HAP-1 (cell line): ENCODE results near the gene TMEM125.
A peak's percentile ranks its signal among the peaks of the same experiment; 100 is the strongest.

ENCODE experiments used
- DNase-seq, 2 experiments: peaks; one replicate each; pipeline ENCODE4 v3.0.0-alpha.2; 2016 to 2020; ENCODE audit warnings: low spot score in 2 of 2
- H3K27me3 ChIP-seq: fragments of 250-450 bp; sonication (Bioruptor Pico); 2 replicates; pipeline ENCODE4 v1.5.1; 2020; ENCODE audit warnings: low read depth, mild to moderate bottlenecking, moderate library complexity
- H3K36me3 ChIP-seq: fragments of 250-450 bp; sonication (Bioruptor Pico); replicated peaks from 2 replicates; pipeline ENCODE4 v1.5.1; 2020; ENCODE audit warnings: mild to moderate bottlenecking
- H3K4me1 ChIP-seq: fragments of 250-450 bp; sonication (Bioruptor Pico); 2 replicates; pipeline ENCODE4 v1.5.1; 2020; ENCODE audit warnings: mild to moderate bottlenecking
- H3K4me3 ChIP-seq: fragments of 250-450 bp; sonication (Bioruptor Pico); 2 replicates; pipeline ENCODE4 v1.5.1; 2020; ENCODE audit warnings: mild to moderate bottlenecking, moderate library complexity
- H3K9me3 ChIP-seq: fragments of 250-450 bp; sonication (Bioruptor Pico); 2 replicates; pipeline ENCODE4 v1.5.1; 2020; ENCODE audit warnings: mild to moderate bottlenecking, moderate library complexity
- in situ Hi-C: fragments of 300-500 bp; cut with MboI; formaldehyde crosslinking; loops from 3 replicates; pipeline ENCODE4 v1.14.3; 2020; ENCODE audit warnings: low sequenced_read_pairs, inconsistent platforms, mixed read lengths

Gene TMEM125

DNA sequence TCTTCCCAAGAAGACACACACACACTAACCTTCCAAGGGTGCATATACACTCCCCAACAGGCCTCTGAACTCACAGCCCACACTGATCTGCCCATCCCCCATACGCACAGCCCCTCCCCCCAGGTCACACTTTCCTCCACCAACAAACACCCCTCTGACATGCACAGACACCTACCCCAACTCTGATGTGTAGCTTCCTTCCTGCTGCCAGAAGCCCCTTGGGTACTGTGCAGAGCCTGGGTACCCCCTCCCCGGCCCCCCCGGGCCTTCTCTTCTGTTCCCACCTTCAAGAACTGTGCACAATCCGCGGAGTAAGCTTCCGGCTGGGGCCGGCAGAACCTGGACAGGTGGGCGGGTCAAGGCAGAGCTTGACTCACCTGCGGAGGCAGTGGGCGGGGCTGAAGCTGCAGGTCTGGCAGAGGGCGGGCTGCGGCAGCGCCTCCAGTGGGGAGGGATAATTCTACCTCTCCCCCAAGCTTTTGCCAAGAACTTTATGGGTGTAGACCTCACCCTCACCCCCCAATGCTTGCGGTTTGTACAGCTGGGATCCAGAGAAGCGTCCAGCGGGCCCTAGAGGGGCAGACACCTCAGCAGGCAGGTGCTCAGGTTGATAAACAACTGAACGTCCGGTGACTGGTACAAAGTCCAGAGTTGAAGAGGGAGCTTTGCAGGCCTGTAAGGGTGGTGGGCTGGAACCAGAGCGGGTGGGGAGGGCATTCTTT, 15.6 kb downstream of the TMEM125 start, which contains the start of gene C1orf210:
Gene C1orf210 (minus strand): TSS at position 313 of the 722 bp plus-strand sequence. CDS start 2,311 bp downstream, outside the sequence.
- DNase-seq: no peak

DNA sequence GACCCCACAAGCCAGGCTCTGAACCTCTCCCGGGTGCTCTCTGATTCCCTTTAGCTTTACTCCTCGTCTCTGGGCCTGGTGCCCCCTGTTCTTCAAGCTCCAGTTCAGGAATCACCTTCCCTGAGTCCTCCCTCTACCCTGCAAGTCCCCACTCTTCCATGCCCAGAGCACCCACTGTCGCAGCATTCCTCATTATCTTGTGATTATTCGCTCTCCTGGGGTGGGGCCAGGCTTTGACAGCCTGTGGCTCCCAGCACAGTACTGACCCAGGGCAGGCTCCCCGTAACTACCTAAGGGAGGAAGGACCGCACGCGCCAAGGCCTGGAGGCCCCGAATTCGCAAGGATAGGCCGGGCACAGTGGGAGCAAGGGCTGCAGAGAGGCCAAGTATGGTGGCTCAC, 16.3 kb downstream of the TMEM125 start:
- H3K4me3 ChIP-seq: no peak overlapping the region
- no peak for DNase-seq
- in situ Hi-C loops: no loop called here
- H3K9me3 ChIP-seq: no peaks in the 10 kb centered on the region
- peaks cover 16% of the 10 kb centered on the region for H3K27me3 ChIP-seq
- H3K4me1 ChIP-seq: no peaks in the 10 kb centered on the region
- no peaks in the 10 kb centered on the region for H3K36me3 ChIP-seq

More for the DNA sequence above, 15.6 kb downstream of the TMEM125 start, which contains the start of gene C1orf210:
- in situ Hi-C loops: no loop called here
- Histone ChIP-seq H3K27me3 (peaks cover 16% of the 10 kb centered on the region), H3K4me1 (no peaks in the 10 kb centered on the region), H3K9me3 (no peaks in the 10 kb centered on the region), H3K36me3 (no peaks in the 10 kb centered on the region), H3K4me3 (no peak within 1 kb of the TSS)

DNA sequence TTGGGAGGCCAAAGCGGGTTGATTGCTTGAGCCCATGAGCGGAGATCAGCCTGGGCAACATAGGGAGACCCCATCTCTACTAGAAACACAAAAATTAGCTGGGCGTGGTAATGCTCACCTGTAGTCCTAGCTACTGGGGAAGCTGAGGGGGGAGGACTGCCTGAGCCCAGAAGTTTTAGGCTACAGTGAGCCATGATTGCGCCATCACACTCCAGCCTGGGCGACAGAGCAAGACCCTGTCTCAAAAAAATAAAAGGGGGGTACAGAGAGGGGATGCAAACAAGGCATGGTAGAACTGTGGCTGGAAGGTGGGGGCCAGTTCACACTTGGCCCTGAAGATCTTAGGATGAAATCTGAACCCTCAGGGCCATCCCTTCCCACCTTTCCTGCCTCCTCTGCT, 16.8 kb downstream of the TMEM125 start:
- Histone ChIP-seq H3K9me3 (no peaks in the 10 kb centered on the region), H3K27me3 (peaks cover 16% of the 10 kb centered on the region), H3K4me3 (no peak overlapping the region), H3K36me3 (no peaks in the 10 kb centered on the region), H3K4me1 (no peaks in the 10 kb centered on the region)
- in situ Hi-C loops: no loop called here
- no peak for DNase-seq

DNA sequence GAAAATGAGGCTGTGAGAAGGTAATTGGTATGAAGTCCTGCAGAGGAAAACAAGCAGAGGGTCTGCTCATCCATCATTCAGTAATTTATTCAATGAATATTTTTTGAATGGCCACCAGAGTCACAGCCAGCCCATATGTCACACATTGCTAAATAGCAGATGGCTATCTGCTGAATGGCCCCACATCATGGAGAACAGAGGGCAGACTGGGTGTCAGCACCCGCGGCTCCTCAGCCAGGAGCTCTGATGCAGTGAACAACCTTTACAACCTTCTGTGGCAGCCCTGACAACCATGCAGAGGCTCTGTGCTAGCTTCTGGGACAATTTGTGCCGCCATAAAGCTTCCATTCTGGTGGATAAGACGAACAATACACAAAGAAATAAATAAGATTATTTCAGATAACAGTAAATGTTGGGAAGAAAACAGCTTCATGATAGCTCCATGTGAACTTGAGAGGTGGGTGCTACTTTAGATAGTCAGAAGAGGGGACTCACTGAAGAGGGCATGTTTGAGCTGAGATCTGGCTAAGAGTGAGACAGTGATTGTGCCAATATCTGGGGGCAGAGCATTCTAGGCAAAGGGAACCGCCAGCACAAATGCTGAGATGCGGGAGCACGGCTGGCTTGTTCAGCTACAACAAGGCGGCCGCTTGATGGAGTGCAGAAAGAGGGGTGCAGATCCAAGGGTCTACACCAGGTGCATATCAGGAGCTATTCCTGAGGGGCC, 18.4 kb downstream of the TMEM125 start:
- in situ Hi-C loops: no loop called here
- Histone ChIP-seq H3K4me3 (no peak overlapping the region), H3K4me1 (no peaks in the 10 kb centered on the region), H3K9me3 (no peaks in the 10 kb centered on the region), H3K27me3 (peaks cover 16% of the 10 kb centered on the region), H3K36me3 (no peaks in the 10 kb centered on the region)
- DNase-seq: no peak

DNA sequence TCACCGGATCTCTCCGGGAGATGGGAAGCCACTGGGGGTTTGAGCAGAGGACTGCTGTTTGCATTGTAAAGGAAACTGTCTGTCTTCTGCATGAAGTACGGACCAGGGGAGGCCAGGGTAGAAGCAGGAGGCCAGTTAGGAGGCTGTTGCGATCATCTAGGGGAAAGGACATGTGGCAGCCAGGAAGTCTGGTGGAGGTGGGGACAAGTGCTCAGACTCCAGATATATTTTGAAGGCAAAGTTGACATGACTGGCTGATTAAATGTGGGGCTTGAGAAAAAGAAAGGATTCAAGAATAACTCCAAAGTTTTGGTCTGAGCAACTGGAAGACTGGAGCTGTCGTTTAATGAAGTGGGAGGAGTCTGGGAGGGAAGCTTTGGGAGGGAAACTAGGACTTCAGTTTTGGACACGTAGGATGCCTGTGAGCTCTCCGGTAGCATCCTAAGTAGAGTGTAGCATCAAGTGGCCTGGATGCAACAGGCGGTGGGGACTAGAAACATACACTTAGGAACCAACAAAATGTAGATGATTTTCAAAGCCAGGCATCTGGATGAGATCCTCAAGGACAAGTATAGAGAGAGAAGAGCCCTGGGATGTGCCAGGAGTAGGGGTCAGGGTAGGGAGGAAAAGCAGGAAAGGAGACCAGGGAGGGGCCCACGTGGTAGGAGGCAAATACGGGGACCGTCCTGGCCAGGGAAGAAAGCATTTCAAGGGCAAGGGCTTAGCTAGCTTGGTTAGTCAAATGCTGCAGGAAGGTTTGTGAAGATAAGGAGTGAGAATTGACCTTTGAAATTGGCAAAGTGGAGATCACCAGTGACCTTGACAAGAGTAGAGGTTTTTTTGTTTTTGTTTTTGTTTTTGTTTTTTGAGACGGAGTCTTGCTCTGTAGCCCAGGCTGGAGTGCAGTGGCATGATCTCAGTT, 19.3 kb downstream of the TMEM125 start:
- H3K27me3 ChIP-seq: peaks cover 16% of the 10 kb centered on the region
- in situ Hi-C loops: no loop called here
- H3K4me1 ChIP-seq: peaks cover under 1% of the 10 kb centered on the region
- no peak for DNase-seq
- H3K4me3 ChIP-seq: no peak overlapping the region
- H3K36me3 ChIP-seq: no peaks in the 10 kb centered on the region
- no peaks in the 10 kb centered on the region for H3K9me3 ChIP-seq

DNA sequence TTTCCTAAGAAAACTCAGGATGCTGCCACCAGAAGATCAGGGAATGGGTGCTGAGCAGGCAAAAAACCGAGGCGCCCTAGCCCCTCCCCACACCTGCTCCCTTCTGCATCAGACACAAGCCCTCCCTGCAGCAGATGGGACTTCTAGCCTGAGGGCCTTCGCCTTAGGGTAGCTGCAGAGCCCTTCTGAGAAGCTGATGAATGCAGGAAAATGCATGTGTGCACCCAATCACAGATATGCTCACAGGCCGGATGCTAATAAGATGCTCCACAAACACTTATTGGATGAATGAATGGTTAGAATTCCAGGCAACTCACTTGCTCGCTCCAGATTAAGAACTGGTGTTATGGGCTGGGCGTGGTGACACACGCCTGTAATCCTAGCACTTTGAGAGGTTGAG, 22.4 kb downstream of the TMEM125 start:
- no peaks in the 10 kb centered on the region for H3K9me3 ChIP-seq
- H3K4me1 ChIP-seq: peaks cover 30% of the 10 kb centered on the region
- no peak overlapping the region for H3K4me3 ChIP-seq
- H3K36me3 ChIP-seq: no peaks in the 10 kb centered on the region
- in situ Hi-C loops: no loop called here
- peaks cover 14% of the 10 kb centered on the region for H3K27me3 ChIP-seq
- no peak for DNase-seq

DNA sequence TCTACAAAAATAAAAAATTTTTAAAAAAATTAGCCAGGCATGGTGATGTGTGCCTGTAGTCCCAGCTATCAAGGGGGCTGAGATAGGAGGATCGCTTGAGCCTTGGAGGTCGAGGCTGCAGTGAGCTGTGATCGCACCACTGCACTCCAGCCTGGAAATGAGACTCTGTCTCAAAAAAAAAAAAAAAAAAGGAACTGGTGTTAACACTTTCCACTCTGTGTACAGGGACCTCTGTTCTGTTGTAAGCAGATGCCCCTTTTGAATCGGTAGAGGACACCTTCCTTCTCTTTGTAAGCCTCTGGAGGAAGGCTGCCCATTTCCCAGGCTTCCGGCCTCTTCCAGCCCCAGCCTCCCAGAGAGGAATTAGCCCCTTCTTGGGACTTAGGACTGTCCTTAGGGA, 22.9 kb downstream of the TMEM125 start:
- no peak for DNase-seq
- Histone ChIP-seq H3K9me3 (no peaks in the 10 kb centered on the region), H3K4me3 (no peak overlapping the region), H3K27me3 (peaks cover 10% of the 10 kb centered on the region), H3K36me3 (no peaks in the 10 kb centered on the region), H3K4me1 (peaks cover 31% of the 10 kb centered on the region)
- in situ Hi-C loops: no loop called here

DNA sequence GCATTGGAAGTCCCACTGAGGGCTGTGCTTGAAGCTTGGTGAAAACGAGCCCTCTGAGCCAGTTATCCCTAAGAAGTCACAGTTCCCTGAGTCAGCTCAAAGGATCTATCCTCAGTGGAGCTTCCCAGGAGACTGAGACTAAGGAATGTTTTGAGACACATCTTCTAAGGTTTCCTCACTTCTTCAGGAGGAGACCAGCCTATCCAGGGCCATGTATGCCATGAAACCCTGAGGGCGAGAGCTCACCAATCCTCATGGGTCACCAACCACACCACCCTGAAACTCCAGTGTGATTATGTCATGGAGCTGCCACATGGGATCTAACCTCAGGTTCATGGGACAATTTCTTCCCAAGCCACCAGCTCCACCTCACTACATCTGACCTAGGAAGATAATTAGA, 23.4 kb downstream of the TMEM125 start:
- H3K4me3 ChIP-seq: no peak overlapping the region
- no peaks in the 10 kb centered on the region for H3K9me3 ChIP-seq
- H3K36me3 ChIP-seq: no peaks in the 10 kb centered on the region
- in situ Hi-C loops: no loop called here
- peaks cover 31% of the 10 kb centered on the region for H3K4me1 ChIP-seq
- H3K27me3 ChIP-seq: peaks cover 5% of the 10 kb centered on the region
- DNase-seq: no peak

DNA sequence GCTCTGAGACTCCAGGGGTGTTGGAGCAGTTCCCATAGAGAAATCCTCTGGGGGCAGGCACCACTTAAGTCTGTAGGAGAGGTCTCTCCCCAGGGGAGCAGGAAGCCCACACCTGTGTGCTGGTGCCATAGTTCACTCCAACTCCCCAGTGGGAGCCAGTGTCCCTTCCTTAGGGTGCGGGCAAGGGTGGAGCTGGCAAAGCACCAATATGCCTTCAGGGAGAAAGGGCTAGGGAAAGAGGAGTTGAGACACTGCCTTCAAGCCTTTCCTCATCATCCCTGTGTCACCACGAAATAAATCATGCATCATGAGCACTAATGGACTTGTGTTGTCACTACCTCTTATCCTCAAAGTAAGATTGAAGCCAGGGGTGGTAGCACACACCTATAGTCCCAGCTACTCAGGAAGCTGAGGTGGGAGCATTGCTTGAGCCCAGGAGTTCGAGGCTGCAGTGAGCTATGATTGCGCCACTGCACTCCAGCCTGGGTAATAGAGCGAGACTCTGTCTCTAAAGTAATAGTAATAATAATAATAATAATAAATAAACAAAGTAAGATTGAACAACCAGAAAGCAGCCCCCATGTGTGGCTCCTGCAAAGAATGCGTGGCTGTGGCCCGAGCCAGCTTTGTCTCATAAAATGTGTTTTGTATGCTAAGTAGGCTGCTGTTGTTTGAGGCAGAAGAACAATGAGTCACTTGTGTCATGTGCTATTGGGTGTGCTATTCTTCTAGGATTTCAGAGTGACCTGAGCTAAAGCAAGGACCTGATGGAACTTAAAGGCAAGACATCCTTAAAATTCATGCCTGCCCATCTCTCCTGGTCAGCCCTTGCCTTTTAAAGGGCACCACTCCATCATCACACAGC, 24.3 kb downstream of the TMEM125 start:
- Histone ChIP-seq H3K27me3 (no peaks in the 10 kb centered on the region), H3K4me1 (peaks cover 31% of the 10 kb centered on the region), H3K36me3 (no peaks in the 10 kb centered on the region), H3K9me3 (no peaks in the 10 kb centered on the region), H3K4me3 (no peak overlapping the region)
- peak; percentile 5 to 22 for DNase-seq
- in situ Hi-C loops: no loop called here

DNA sequence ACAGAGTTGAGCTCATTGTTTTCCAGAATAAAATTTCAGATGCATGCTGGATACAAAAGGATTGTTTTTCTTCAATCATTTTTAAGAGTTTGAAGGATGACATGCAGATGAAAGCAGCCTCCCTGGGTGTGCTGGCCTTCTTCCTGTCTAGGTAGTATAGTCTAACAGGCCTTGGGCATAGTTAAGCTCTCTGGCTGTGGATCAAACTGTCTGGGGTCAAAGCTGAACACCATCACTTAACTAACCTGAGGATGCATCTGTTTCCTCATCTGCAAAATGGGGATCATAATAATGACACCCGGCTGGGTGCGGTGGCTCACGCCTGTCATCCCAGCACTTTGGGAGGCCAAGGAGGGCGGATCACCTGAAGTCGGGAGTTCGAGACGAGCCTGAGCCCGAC, 25.0 kb downstream of the TMEM125 start:
- Histone ChIP-seq H3K9me3 (no peaks in the 10 kb centered on the region), H3K27me3 (no peaks in the 10 kb centered on the region), H3K4me1 (peaks cover 31% of the 10 kb centered on the region), H3K4me3 (no peak overlapping the region), H3K36me3 (no peaks in the 10 kb centered on the region)
- in situ Hi-C loops: no loop called here
- no peak for DNase-seq

DNA sequence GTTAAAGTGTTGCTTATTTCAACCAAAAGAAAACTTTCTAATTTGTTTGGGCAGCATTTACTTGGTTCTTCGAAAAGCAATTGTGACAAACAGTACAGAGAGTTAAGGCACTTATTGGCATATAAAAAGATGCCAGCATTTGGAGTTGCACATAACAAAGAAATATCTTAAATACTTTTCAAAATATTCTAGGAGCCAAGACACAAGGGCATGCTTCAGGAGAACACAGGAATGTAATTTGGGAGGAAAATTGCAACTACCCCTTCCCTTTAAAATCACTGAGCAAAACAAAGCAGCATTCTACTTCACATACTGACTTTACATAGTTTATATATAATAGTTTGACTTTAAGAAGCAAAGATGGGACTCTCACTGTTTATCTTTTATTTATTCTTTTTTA, 26.4 kb downstream of the TMEM125 start:
- Histone ChIP-seq H3K4me1 (peaks cover 31% of the 10 kb centered on the region), H3K4me3 (no peak overlapping the region), H3K36me3 (no peaks in the 10 kb centered on the region), H3K27me3 (no peaks in the 10 kb centered on the region), H3K9me3 (no peaks in the 10 kb centered on the region)
- in situ Hi-C loops: no loop called here
- peak in 1 of 2 experiments; percentile 23 for DNase-seq

DNA sequence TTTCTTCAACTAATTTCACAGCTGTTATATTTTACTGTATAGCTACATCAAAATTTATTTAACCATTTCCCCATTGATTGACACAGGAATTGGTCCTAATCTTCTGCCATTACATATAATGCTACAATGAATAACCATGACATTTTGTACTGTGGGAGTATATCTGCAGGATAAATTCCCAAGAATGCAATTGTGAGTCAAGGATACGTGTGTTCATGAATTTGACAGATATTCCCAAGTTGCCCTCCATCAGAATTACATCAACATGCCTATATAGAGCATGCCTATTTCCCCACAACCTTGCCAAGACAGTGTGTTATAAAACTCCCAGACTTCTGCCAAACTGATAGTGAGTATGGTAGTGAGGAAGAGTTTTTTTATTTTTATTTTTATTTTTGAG, 28.3 kb downstream of the TMEM125 start:
- H3K36me3 ChIP-seq: no peaks in the 10 kb centered on the region
- H3K4me1 ChIP-seq: peaks cover 31% of the 10 kb centered on the region
- no peaks in the 10 kb centered on the region for H3K9me3 ChIP-seq
- H3K4me3 ChIP-seq: no peak overlapping the region
- in situ Hi-C loops: no loop called here
- H3K27me3 ChIP-seq: no peaks in the 10 kb centered on the region
- no peak for DNase-seq

DNA sequence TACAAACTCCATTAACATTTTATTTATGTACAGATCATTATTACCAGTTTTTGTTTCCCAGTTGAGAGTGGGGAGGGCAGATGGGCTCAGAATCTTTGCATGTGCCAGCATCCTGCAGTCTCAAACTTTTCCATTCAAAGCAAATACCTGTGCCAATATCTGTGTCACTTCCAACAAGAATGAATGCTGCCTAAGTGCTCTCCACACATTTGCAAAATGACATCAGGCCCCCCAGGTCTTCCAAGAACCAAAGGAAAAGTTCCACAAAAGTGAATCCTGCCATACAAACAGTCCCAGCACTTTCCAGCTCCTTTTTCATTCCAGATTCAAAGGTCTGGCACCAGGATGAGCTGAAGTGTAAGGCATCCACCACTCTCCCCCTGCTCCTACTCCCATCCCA, 29.3 kb downstream of the TMEM125 start:
- Histone ChIP-seq H3K36me3 (no peaks in the 10 kb centered on the region), H3K9me3 (no peaks in the 10 kb centered on the region), H3K27me3 (no peaks in the 10 kb centered on the region), H3K4me3 (no peak overlapping the region), H3K4me1 (peaks cover 30% of the 10 kb centered on the region)
- no peak for DNase-seq
- in situ Hi-C loops: no loop called here
